SU-DHL-6 (cell line): ENCODE results near the gene TMEM131L.
"Not testable (repeated sequence)": the region's sequence is repeated elsewhere in the genome, so short reads cannot be mapped to it uniquely, and the experiment has no call there.

ENCODE experiments used
- H2AFZ ChIP-seq: fragments of 200-600 bp; sonication (generic); 2 replicates; pipeline ENCODE4 v1.6.1; 2014; ENCODE audit warnings: low read depth, mild to moderate bottlenecking, moderate library complexity, mixed read lengths, antibody characterized with exemption, low read length; ENCODE audit not compliant: severe bottlenecking
- H3F3A ChIP-seq: fragments of 200-600 bp; shearing (Covaris generic); 2 replicates; pipeline ENCODE4 v1.6.0; 2016; ENCODE audit warnings: antibody characterized with exemption, mild to moderate bottlenecking; ENCODE audit not compliant: insufficient read depth
- H3K27ac ChIP-seq: fragments of 200-600 bp; sonication (generic); 2 replicates; pipeline ENCODE4 v1.5.1; 2016; ENCODE audit warnings: low read depth, mild to moderate bottlenecking, low read length, moderate library complexity, mixed read lengths
- H3K27me3 ChIP-seq: fragments of 200-600 bp; sonication (generic), shearing (Covaris generic); 2 replicates; pipeline ENCODE4 v1.6.0; 2014; ENCODE audit warnings: mild to moderate bottlenecking, low read length
- H3K36me3 ChIP-seq: fragments of 200-600 bp; sonication (generic); 2 replicates; pipeline ENCODE4 v1.6.1; 2014; ENCODE audit warnings: mild to moderate bottlenecking, low read length, mixed read lengths
- H3K4me2 ChIP-seq: fragments of 300-600, 200-600 bp; shearing (Covaris generic), sonication (generic); 2 replicates; pipeline ENCODE4 v1.6.0; 2014; ENCODE audit warnings: low read length, low read depth, mild to moderate bottlenecking; ENCODE audit not compliant: poor library complexity, severe bottlenecking
- H3K4me3 ChIP-seq: fragments of 200-600 bp; sonication (generic); 2 replicates; pipeline ENCODE4 v1.5.1; 2014; ENCODE audit warnings: antibody characterized with exemption, low read length, mild to moderate bottlenecking, mixed read lengths; ENCODE audit not compliant: insufficient read depth, poor library complexity, severe bottlenecking
- H3K79me2 ChIP-seq: fragments of 200-600 bp; sonication (generic); 2 replicates; pipeline ENCODE4 v1.6.1; 2014; ENCODE audit warnings: mild to moderate bottlenecking, low read length, moderate library complexity; ENCODE audit not compliant: insufficient read depth
- H3K9ac ChIP-seq: fragments of 200-600 bp; sonication (generic); 2 replicates; pipeline ENCODE4 v1.7.0; 2014; ENCODE audit warnings: mild to moderate bottlenecking, low read length
- H3K9me2 ChIP-seq: fragments of 200-600 bp; sonication (generic); replicated peaks from 2 replicates; pipeline ENCODE4 v1.6.1; 2014; ENCODE audit warnings: low read length; ENCODE audit not compliant: insufficient read depth
- H3K9me3 ChIP-seq: fragments of 200-600 bp; sonication (generic); 2 replicates; pipeline ENCODE4 v1.6.1; 2014; ENCODE audit warnings: low read length, mixed read lengths; ENCODE audit not compliant: insufficient read depth
- H4K20me1 ChIP-seq: fragments of 200-600 bp; sonication (generic); 2 replicates; pipeline ENCODE4 v1.6.1; 2014; ENCODE audit warnings: low read depth, mild to moderate bottlenecking, antibody characterized with exemption, low read length, moderate library complexity, mixed read lengths
- CTCF ChIP-seq: fragments of 200-600 bp; sonication (generic); IDR thresholded peaks from one replicate; pipeline ENCODE4 v1.5.1; 2017; ENCODE audit warnings: antibody characterized with exemption, mild to moderate bottlenecking, low read length, moderate library complexity; ENCODE audit not compliant: insufficient read depth, poor library complexity, severe bottlenecking
- EZH2phosphoT487 ChIP-seq: fragments of 200-600 bp; sonication (generic), shearing (Covaris generic); conservative IDR thresholded peaks from 2 replicates; pipeline ENCODE4 v1.6.1; 2018; ENCODE audit warnings: mild to moderate bottlenecking, antibody characterized with exemption, low read length, moderate library complexity, mixed read lengths

TMEM131L gene

GRCh38 chr4:153468587-153468986 lies 2.4 kb downstream of the TMEM131L start:
- Histone ChIP-seq H2AFZ (no peak overlapping the region), H3K4me3 (peak overlapping the region; percentile 62), H3K9ac (peak overlapping the region; percentile 98), H4K20me1 (peaks cover 38% of the 10 kb centered on the region), H3K9me3 (no peaks in the 10 kb centered on the region), H3K27me3 (no peaks in the 10 kb centered on the region), H3K4me2 (peak overlapping the region; percentile 99), H3F3A (peaks cover 69% of the 10 kb centered on the region), H3K9me2 (no peaks in the 10 kb centered on the region), H3K79me2 (peaks cover 71% of the 10 kb centered on the region), H3K36me3 (peaks cover 33% of the 10 kb centered on the region; the same call in 1 of the 2 replicates), H3K27ac (peak overlapping the region; percentile 95)
- TF ChIP-seq CTCF: no peak
- no peak for TF ChIP-seq EZH2phosphoT487

- peaks cover 33% of the 10 kb centered on the region; the same call in 1 of the 2 replicates for H3K36me3 ChIP-seq
- H3K27me3 ChIP-seq: no peaks in the 10 kb centered on the region
- peaks cover 75% of the 10 kb centered on the region for H3K79me2 ChIP-seq
- peak overlapping the region; percentile 62 for H3K4me3 ChIP-seq
- no peaks in the 10 kb centered on the region for H3K9me2 ChIP-seq
- no peak overlapping the region for H2AFZ ChIP-seq
- H3K27ac ChIP-seq: peak overlapping the region; percentile 95
- H3K4me2 ChIP-seq: peak overlapping the region; percentile 99
- peak overlapping the region; percentile 98 for H3K9ac ChIP-seq
- H4K20me1 ChIP-seq: peaks cover 40% of the 10 kb centered on the region
- no peaks in the 10 kb centered on the region for H3K9me3 ChIP-seq
- TF ChIP-seq EZH2phosphoT487: no peak
- TF ChIP-seq CTCF: no peak
- H3F3A ChIP-seq: peaks cover 65% of the 10 kb centered on the region
Measured at GRCh38 chr4:153469031-153469430, 2.9 kb downstream of the TMEM131L start.

- H3K9me2 ChIP-seq, H2AFZ ChIP-seq, H3K27me3 ChIP-seq, H3K9me3 ChIP-seq: not testable (repeated sequence)
- peak overlapping the region; percentile 98 for H3K9ac ChIP-seq
- H3K79me2 ChIP-seq: peaks cover 97% of the 10 kb centered on the region
- peaks cover 46% of the 10 kb centered on the region for H3K36me3 ChIP-seq
- H3K27ac ChIP-seq: peak overlapping the region; percentile 95
- peak overlapping the region; percentile 62 for H3K4me3 ChIP-seq
- H3K4me2 ChIP-seq: peak overlapping the region; percentile 99
- H4K20me1 ChIP-seq: peaks cover 51% of the 10 kb centered on the region
- H3F3A ChIP-seq: peaks cover 60% of the 10 kb centered on the region
Measured at GRCh38 chr4:153471071-153471697, 5.0 kb downstream of the TMEM131L start.

GRCh38 chr4:153471698-153472093 lies 5.5 kb downstream of the TMEM131L start:
- H3K36me3 ChIP-seq: peaks cover 48% of the 10 kb centered on the region
- peak overlapping the region; percentile 24 for H3K4me3 ChIP-seq
- peaks cover 63% of the 10 kb centered on the region for H3F3A ChIP-seq
- H3K9me3 ChIP-seq: no peaks in the 10 kb centered on the region
- no peak for TF ChIP-seq EZH2phosphoT487
- no peak for TF ChIP-seq CTCF
- H3K79me2 ChIP-seq: peaks cover 97% of the 10 kb centered on the region
- peak overlapping the region; percentile 98 for H3K9ac ChIP-seq
- H3K9me2 ChIP-seq: no peaks in the 10 kb centered on the region
- H3K4me2 ChIP-seq: peak overlapping the region; percentile 99
- H4K20me1 ChIP-seq: peaks cover 51% of the 10 kb centered on the region
- H3K27ac ChIP-seq: peak overlapping the region; percentile 95
- H2AFZ ChIP-seq: no peak overlapping the region
- no peaks in the 10 kb centered on the region for H3K27me3 ChIP-seq
